Uterus (tissue), 4 donors: ENCODE data around the gene EPB42. TPM values are rescaled to one million over a fixed set of nuclear protein-coding genes. Genes with fewer than 3 reads are reported as not detected.

Experiments
- DNase-seq, 2 donors: peaks; one replicate each; pipeline ENCODE4 v3.0.0-alpha.2; 2019 to 2020
- H3K27ac ChIP-seq, 2 donors: fragments of 200-600 bp; sonication (generic); 1 replicate in 1 of 2; 2 replicates in 1 of 2; pipeline ENCODE4 v1.5.1; 2016 to 2018
- H3K27me3 ChIP-seq, 2 donors: fragments of 200-600 bp; sonication (generic); one replicate each; pipeline ENCODE4 v1.5.1; 2018 to 2019; ENCODE audit warnings: control low read depth in 1 of 2
- H3K36me3 ChIP-seq, 2 donors: fragments of 200-600 bp; sonication (generic); one replicate each; pipeline ENCODE4 v1.5.1; 2019; ENCODE audit warnings: control low read depth in 1 of 2
- H3K4me1 ChIP-seq, 2 donors: fragments of 200-600 bp; sonication (generic); one replicate each; pipeline ENCODE4 v1.5.1; 2018 to 2019; ENCODE audit warnings: control low read depth in 1 of 2
- H3K4me3 ChIP-seq, 2 donors: fragments of 200-600 bp; sonication (generic); 1 replicate in 1 of 2; 2 replicates in 1 of 2; pipeline ENCODE4 v1.5.1; 2018 to 2019; ENCODE audit warnings: mild to moderate bottlenecking in 1 of 2
- H3K9me3 ChIP-seq, 2 donors: fragments of 200-600 bp; sonication (generic); one replicate each; pipeline ENCODE4 v1.5.1; 2019; ENCODE audit warnings: control low read depth in 1 of 2
- POLR2A ChIP-seq, 2 donors: fragments of 450-650 bp; IDR thresholded peaks; one replicate each; pipeline ENCODE4 v1.6.1; 2016; ENCODE audit warnings: antibody characterized with exemption in 2 of 2, mild to moderate bottlenecking in 1 of 2, moderate library complexity in 1 of 2
- intact Hi-C: fragments of 100-400 bp; cut with DNase I; formaldehyde crosslinking; loops from one replicate; pipeline ENCODE4 v1.15.1; 2023; ENCODE audit warnings: low total_unique reads
- total RNA-seq, 4 donors: library from RNA; depleted of rRNA in 3 of 4; stranded (reverse); fragments of >200 nt in 3 of 4; gene quantifications; one replicate each; pipeline versions ENCODE4 v1.1.0 to v1.2.4, GENCODE V29; 2014 to 2023
- TF ChIP-seq, protein P1 (sequence below), 4 experiments: fragments of 200-600 bp in 2 of 4; fragments of 450-650 bp in 2 of 4; sonication (generic) in 2 of 4; IDR thresholded peaks; one replicate each; pipeline ENCODE4 v1.5.1; 2016 to 2019; ENCODE audit warnings: antibody characterized with exemption in 4 of 4, mild to moderate bottlenecking in 2 of 4, moderate library complexity in 1 of 4
- donor health status: DM: yes; HTN: yes; CAD: no.

EPB42 gene
- total RNA-seq, 4 donors from 2014 or later = 2.6 TPM; not detected in 3

DNA sequence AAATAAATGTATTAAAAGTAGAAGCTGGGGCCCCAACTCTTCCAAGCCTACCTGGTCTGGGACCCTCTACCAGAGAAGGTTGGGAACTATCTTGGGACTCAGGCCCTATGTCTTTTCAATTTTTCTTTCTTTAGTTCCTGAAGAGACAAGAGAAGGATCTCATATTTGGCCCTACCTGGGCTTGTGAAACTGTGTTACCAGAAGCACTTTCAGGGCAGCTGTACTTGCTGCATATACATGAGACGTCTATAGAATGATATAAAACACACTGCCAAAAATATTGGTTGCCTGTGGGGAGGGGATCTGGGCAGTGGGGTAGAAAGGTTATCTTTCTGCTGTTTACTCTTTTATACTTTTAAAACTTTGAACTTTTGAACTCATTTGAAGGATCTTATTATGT, 604 bp upstream of the EPB42 start:
- no peak overlapping the region for H3K4me3 ChIP-seq
- no peaks in the 10 kb centered on the region for H3K9me3 ChIP-seq
- no peaks in the 10 kb centered on the region for H3K36me3 ChIP-seq
- no peak overlapping the region for H3K27ac ChIP-seq
- intact Hi-C loops = no loop called here
- no peaks in the 10 kb centered on the region for H3K4me1 ChIP-seq
- TF ChIP-seq POLR2A (IDR thresholded peaks at IDR 0.05) = no peak
- TF ChIP-seq, protein P1, sequence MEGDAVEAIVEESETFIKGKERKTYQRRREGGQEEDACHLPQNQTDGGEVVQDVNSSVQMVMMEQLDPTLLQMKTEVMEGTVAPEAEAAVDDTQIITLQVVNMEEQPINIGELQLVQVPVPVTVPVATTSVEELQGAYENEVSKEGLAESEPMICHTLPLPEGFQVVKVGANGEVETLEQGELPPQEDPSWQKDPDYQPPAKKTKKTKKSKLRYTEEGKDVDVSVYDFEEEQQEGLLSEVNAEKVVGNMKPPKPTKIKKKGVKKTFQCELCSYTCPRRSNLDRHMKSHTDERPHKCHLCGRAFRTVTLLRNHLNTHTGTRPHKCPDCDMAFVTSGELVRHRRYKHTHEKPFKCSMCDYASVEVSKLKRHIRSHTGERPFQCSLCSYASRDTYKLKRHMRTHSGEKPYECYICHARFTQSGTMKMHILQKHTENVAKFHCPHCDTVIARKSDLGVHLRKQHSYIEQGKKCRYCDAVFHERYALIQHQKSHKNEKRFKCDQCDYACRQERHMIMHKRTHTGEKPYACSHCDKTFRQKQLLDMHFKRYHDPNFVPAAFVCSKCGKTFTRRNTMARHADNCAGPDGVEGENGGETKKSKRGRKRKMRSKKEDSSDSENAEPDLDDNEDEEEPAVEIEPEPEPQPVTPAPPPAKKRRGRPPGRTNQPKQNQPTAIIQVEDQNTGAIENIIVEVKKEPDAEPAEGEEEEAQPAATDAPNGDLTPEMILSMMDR (IDR thresholded peaks at IDR 0.05) = no peak
- H3K27me3 ChIP-seq = no peaks in the 10 kb centered on the region
- no peak for DNase-seq

DNA sequence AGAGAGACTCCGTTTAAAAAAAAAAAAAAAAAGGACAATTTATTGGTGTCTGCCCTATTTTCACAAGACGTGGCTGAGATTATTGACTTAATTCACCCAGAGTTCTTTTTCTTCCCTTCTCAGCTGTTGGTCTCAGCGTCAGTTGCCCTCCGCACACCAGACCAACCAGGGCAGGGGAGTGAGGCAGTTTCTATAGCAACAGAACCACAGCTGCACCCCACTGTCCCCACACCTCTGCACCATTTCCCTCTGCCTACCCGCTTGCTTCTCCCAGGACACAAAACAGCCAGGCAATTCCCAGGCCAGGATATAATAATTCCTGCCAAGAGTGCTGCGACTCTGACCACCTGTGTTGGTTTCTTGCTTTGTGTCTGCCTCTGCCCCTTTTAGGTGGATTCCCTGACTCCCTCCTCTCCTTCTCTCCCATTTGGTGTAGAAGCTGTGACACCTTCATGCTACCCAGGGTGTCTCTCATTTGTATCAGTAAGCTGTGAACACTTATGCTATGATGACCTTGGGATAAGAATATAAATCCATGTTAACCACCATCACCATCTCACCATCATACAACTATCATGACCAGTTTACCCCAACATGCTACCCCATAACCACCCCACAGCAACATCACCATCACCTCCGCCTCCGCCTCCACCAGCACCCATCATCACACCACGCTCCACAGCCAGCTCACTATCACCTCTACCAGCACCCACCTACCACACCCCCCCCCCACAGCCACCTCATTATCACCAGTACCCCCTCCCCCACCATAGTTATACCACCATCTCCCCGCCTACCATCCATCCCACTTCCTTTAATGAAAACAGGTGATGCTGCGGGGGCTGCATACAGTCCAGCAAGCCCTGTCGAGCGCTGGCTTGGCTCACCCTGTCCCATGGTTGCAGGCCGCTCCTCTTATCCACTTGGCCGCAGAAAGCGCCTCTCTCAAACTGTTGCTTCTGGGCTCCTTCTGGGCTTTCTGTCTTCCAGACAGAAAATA, 589 bp downstream of the EPB42 start:
- no peak for TF ChIP-seq POLR2A (IDR thresholded peaks at IDR 0.05)
- TF ChIP-seq, protein P1 (IDR thresholded peaks at IDR 0.05) = no peak
- no peaks in the 10 kb centered on the region for H3K27me3 ChIP-seq
- no peaks in the 10 kb centered on the region for H3K9me3 ChIP-seq
- no peak for DNase-seq
- no peak overlapping the region for H3K27ac ChIP-seq
- intact Hi-C loops = no loop called here
- no peak overlapping the region for H3K4me3 ChIP-seq
- H3K36me3 ChIP-seq = no peaks in the 10 kb centered on the region
- no peaks in the 10 kb centered on the region for H3K4me1 ChIP-seq

DNA sequence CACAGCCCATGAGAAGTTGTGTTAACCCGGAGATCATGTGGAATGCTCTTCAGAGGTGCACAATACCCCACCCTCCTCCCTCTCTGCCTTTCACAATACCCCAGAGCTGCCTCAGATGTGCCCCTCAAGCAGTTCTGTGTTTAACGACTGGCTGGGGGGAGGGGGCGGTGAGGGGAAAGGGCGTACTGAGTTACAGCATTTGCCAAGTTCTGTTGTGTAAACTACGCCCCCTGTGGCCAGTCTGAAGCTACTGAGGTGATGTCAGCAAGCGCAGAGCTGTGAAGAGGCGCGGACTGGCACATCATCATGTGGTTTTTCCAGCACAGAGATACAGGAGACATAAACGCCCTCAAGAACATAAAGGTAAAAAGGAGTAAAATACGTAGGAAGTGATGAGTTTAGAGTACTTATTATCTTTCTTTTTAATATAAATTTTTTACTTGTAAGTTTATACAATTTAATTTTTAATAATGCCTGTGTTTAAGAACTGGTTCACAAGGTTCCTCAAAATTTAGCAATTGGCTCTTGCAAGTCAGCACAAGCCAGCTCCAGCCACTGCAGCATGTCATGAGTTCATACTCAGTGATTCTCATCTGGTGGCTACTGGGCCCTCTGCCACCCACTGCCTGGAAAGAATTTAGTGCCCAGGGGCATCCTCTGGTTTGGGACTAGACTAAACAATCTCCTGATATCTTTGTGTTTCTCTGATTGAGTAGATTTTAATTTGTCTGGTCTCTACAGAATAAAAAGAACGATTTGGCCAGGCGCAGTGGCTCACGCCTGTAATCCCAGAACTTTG, 1.7 kb downstream of the EPB42 start:
- Histone ChIP-seq H3K4me1 (no peaks in the 10 kb centered on the region), H3K36me3 (no peaks in the 10 kb centered on the region), H3K27me3 (no peaks in the 10 kb centered on the region), H3K27ac (no peak overlapping the region), H3K9me3 (no peaks in the 10 kb centered on the region), H3K4me3 (no peak overlapping the region)
- intact Hi-C loops = no loop called here
- TF ChIP-seq, protein P1 (IDR thresholded peaks at IDR 0.05) = no peak
- TF ChIP-seq POLR2A (IDR thresholded peaks at IDR 0.05) = no peak
- DNase-seq = no peak

DNA sequence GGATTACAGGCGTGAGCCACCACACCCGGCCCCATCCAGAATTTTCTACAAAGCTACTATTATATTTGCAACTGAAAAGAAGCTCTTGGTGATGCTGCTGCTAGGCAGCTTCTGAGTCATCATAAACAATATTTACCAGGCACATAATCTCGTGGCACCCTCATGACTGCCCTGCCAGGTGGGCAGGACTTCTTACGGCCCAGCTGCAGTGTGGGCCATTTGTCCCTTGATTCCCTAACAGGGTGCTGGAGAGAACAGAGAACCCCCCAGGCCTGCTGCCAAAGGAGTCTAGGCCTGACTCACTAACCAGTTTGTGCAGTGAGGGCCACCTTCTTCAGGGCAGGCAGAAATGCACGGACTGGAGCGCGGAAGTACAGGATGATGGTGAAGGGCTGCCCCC, 4.9 kb downstream of the EPB42 start:
- no peak for TF ChIP-seq POLR2A (IDR thresholded peaks at IDR 0.05)
- TF ChIP-seq, protein P1 (IDR thresholded peaks at IDR 0.05) = no peak
- no peaks in the 10 kb centered on the region for H3K9me3 ChIP-seq
- H3K27ac ChIP-seq = no peak overlapping the region
- H3K36me3 ChIP-seq = no peaks in the 10 kb centered on the region
- intact Hi-C loops = no loop called here
- H3K4me3 ChIP-seq = no peak overlapping the region
- no peak for DNase-seq
- no peaks in the 10 kb centered on the region for H3K27me3 ChIP-seq
- no peaks in the 10 kb centered on the region for H3K4me1 ChIP-seq
